ENCODE data around the gene PLPPR3. TPM values are rescaled to one million over a fixed set of nuclear protein-coding genes. Genes with fewer than 3 reads are reported as not detected.

The PLPPR3 gene
- total RNA-seq, 1 experiment from 2014 or later: 57.9 TPM

GRCh38 chr19:812049-812746 is 9.6 kb downstream of the PLPPR3 start:
- peaks cover 39 to 65% (median 62%) of the 10 kb centered on the region in 3 experiments for H3K36me3 Mint-ChIP-seq (ENCODE audit: insufficient read depth in 1 of 3, low read depth in 3 of 3)
- no peak overlapping the region for H3K4me3 Mint-ChIP-seq
- no peak overlapping the region for H2AK5ac ChIP-seq (ENCODE audit: insufficient read length, low read length)

More at GRCh38 chr19:812049-812746, 9.6 kb downstream of the PLPPR3 start:
- Histone ChIP-seq H2AFZ (ENCODE audit: low read length) (no peak overlapping the region), H3K14ac (ENCODE audit: insufficient read depth, low read length) (no peak overlapping the region), H3K4me1 (ENCODE audit: insufficient read depth, low read length) (no peaks in the 10 kb centered on the region), H4K5ac (ENCODE audit: insufficient read length, low read depth, low read length) (no peak overlapping the region), H3K9ac (ENCODE audit: extremely low read depth, insufficient read length, low read length) (no peak overlapping the region), H3K27ac (ENCODE audit: insufficient read length, low read depth, low read length) (no peak overlapping the region), H3K9me3 (ENCODE audit: control insufficient read depth, low read depth, low read length) (no peaks in the 10 kb centered on the region), H3K79me1 (ENCODE audit: insufficient read depth, low read depth, low read length, poor library complexity, severe bottlenecking) (no peaks in the 10 kb centered on the region), H3K4me2 (ENCODE audit: insufficient read depth, insufficient read length, low read length) (no peak overlapping the region), H2BK5ac (ENCODE audit: insufficient read length, low read length) (no peak overlapping the region), H4K91ac (ENCODE audit: insufficient read length, low read depth, low read length) (no peak overlapping the region), H2BK12ac (ENCODE audit: insufficient read length, low read depth, low read length) (no peak overlapping the region), H2BK120ac (ENCODE audit: low read depth, low read length, poor library complexity, severe bottlenecking) (no peak overlapping the region), H3T11ph (ENCODE audit: low read length) (no peak overlapping the region), H4K8ac (replicated peaks; ENCODE audit: insufficient read length, low read depth, low read length) (no peak overlapping the region), H3K23ac (ENCODE audit: insufficient read length, low read depth, low read length) (no peak overlapping the region), H3K56ac (ENCODE audit: insufficient read length, low read depth, low read length) (no peak overlapping the region), H3K4ac (ENCODE audit: low read depth, low read length) (no peak overlapping the region), H2BK20ac (ENCODE audit: low read depth, low read length, poor library complexity, severe bottlenecking) (no peak overlapping the region), H4K20me1 (ENCODE audit: control insufficient read depth, insufficient read depth, insufficient read length) (no peaks in the 10 kb centered on the region), H2BK15ac (ENCODE audit: low read depth, low read length) (no peak overlapping the region), H3K79me2 (ENCODE audit: insufficient read depth, low read length) (no peaks in the 10 kb centered on the region), H3K18ac (ENCODE audit: insufficient read length, low read depth, low read length) (no peak overlapping the region), H3K23me2 (ENCODE audit: insufficient read length, low read depth, low read length, poor library complexity, severe bottlenecking) (no peaks in the 10 kb centered on the region), H3K27me3 (ENCODE audit: insufficient read depth, low read length) (no peaks in the 10 kb centered on the region)
- H3K4me1 Mint-ChIP-seq: 0 out of 4 replicates have a peak, but pooled peaks cover 0 to 3% of the 10 kb centered on the region in 2 experiments
- no peak for TF ChIP-seq CTCF (conservative IDR thresholded peaks at IDR 0.05)
- H3K27me3 Mint-ChIP-seq (ENCODE audit: low read depth): peaks cover 3% of the 10 kb centered on the region; the same call in 1 of the 2 replicates
- no peak overlapping the region; a peak in 2 of 7 replicates for H3K27ac Mint-ChIP-seq
- no peak for DNase-seq
- no peaks in the 10 kb centered on the region; a peak in 2 of 5 replicates for H3K9me3 Mint-ChIP-seq
- no CpG with 5 or more reads among the region's 80 CpGs for WGBS (ENCODE audit: extremely low coverage, insufficient read length, low lambda C conversion rate)

Data from H9 (cell line).